Fibroblast of the aortic adventitia (primary cell): ENCODE measurements around the gene TBATA. TPM values are rescaled to one million over a fixed set of nuclear protein-coding genes. Genes with fewer than 3 reads are reported as not detected.

Experiments used
- DNase-seq: peaks from one replicate; pipeline ENCODE4 v3.0.0-alpha.2; 2010; ENCODE audit warnings: low read depth
- H3K4me3 ChIP-seq: 2 replicates; pipeline ENCODE4 v1.5.1; 2011; ENCODE audit warnings: low read depth, mild to moderate bottlenecking, control low read depth, low read length, moderate library complexity
- small RNA-seq: library from RNA; depleted of rRNA; stranded (forward); fragments of <200 nt; gene quantifications from one replicate; pipeline ENCODE3, GENCODE V24; 2012
- total RNA-seq: library from RNA; depleted of rRNA; stranded (reverse); fragments of >200 nt; gene quantifications from 2 replicates; pipeline ENCODE4 v1.2.3, GENCODE V29; 2012; ENCODE audit warnings: low replicate concordance
- TF ChIP-seq, protein P1 (sequence below): IDR thresholded peaks from 2 replicates; pipeline ENCODE4 v1.5.1; 2011; ENCODE audit warnings: mild to moderate bottlenecking, low read length, control low read depth, inconsistent platforms; ENCODE audit not compliant: insufficient read depth

The TBATA gene
- total RNA-seq, 1 donor = not detected

- TF ChIP-seq, protein P1, sequence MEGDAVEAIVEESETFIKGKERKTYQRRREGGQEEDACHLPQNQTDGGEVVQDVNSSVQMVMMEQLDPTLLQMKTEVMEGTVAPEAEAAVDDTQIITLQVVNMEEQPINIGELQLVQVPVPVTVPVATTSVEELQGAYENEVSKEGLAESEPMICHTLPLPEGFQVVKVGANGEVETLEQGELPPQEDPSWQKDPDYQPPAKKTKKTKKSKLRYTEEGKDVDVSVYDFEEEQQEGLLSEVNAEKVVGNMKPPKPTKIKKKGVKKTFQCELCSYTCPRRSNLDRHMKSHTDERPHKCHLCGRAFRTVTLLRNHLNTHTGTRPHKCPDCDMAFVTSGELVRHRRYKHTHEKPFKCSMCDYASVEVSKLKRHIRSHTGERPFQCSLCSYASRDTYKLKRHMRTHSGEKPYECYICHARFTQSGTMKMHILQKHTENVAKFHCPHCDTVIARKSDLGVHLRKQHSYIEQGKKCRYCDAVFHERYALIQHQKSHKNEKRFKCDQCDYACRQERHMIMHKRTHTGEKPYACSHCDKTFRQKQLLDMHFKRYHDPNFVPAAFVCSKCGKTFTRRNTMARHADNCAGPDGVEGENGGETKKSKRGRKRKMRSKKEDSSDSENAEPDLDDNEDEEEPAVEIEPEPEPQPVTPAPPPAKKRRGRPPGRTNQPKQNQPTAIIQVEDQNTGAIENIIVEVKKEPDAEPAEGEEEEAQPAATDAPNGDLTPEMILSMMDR = no peak
- DNase-seq = no peak
- no peak overlapping the region for H3K4me3 ChIP-seq
Measured at GRCh38 chr10:70729763-70730357, 55.3 kb downstream of the TBATA start.

GRCh38 chr10:70728328-70728727 lies 56.8 kb downstream of the TBATA start:
- TF ChIP-seq, protein P1 = no peak
- H3K4me3 ChIP-seq = no peak overlapping the region
- DNase-seq = no peak

- DNase-seq = no peak
- TF ChIP-seq, protein P1 = no peak
- no peak overlapping the region for H3K4me3 ChIP-seq
Measured at GRCh38 chr10:70726909-70727495, 58.2 kb downstream of the TBATA start.

- no peak overlapping the region for H3K4me3 ChIP-seq
- TF ChIP-seq, protein P1 = no peak
- DNase-seq = no peak
Measured at GRCh38 chr10:70723771-70724170, 61.4 kb downstream of the TBATA start.

DNA sequence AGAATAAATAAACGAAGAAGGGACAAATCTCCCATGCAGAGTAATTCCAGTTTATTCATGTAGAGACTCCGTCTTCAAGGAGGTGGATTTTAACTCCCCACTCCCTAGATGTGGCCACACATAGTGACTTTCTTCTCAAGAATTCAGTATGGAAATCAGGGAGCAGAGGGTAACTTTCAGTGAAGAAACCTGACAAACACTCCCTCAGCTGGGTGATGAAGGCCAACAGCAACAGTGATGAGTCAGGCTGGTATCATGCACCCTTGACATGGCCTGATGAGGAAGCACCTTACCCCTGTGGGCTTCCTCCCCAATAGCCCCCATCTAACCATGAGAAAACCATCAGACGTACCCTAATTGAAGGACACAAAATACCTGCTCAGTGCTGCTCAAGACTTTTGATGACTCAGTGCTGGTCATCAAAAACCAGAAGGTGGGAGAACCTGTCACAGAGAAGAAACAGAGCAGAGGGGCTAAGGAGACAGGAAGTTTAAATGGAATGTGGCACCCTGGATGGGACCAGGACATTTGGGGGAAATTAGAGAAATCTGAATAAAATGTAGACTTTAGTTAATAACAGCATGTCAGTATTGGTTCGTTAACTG lies 62.3 kb downstream of the TBATA start:
- TF ChIP-seq, protein P1 = no peak
- no peak overlapping the region for H3K4me3 ChIP-seq
- peak; percentile 62 for DNase-seq

Small RNA genes within 50 kb of the gene (small RNA-seq; reads per million reads assigned to genes)
- not detected for gene RPS26P40

Other genes starting within 250 kb of the TBATA start
- not detected in 2 replicates for gene PRF1, start 182.6 kb downstream of the TBATA start, total RNA-seq
- 2.0 and 5.3 TPM in 2 replicates for gene ADAMTS14, start 112.9 kb downstream of the TBATA start, total RNA-seq
- 26.3 and 117 TPM in 2 replicates for gene SGPL1, start 30.6 kb upstream of the TBATA start, total RNA-seq
- 3.4 and 23.7 TPM in 2 replicates for gene PCBD1, start 103.2 kb upstream of the TBATA start, total RNA-seq